ENCODE results near the gene FADS2.

- TF ChIP-seq POLR2A (IDR thresholded peaks at IDR 0.05; ENCODE audit: low read depth, low read length) (no peak), TAF1 (IDR thresholded peaks at IDR 0.05; ENCODE audit: borderline replicate concordance, low read depth, low read length) (no peak)
These were observed 28.0 kb downstream of the FADS2 start for GRCh38 chr11:61855939-61856680.

All from GM12892 (cell line).